ENCODE measurements around the gene ST3GAL5. TPM values are rescaled to one million over a fixed set of nuclear protein-coding genes. Genes with fewer than 3 reads are reported as not detected.

The ST3GAL5 gene
- total RNA-seq, 2 experiments from 2014 or later = 21.1 to 21.5 TPM

GRCh38 chr2:85901155-85901554, 12.4 kb upstream of the ST3GAL5 start:
- no peak for TF ChIP-seq CTCF (IDR thresholded peaks at IDR 0.05)
- ATAC-seq (no peak), DNase-seq (no peak)
- intact Hi-C loops (cut with micrococcal nuclease) = no loop called here
- ChIA-PET POLR2A (interaction anchor here (1.3 to 1.5 kb wide), 2 partner anchors 12 to 18 kb away, joined by 3 read pairs; no protein-coding TSS in a partner anchor), CTCF (interaction anchor here (0.7 to 3.2 kb wide), 4 partner anchors 13 to 102 kb away, joined by 3 to 19 read pairs (median 4); partner anchors contain the start of gene ST3GAL5)
- H3K27me3 Mint-ChIP-seq = no peaks in the 10 kb centered on the region
- H3K27ac Mint-ChIP-seq = no peak overlapping the region
- peaks cover 5% of the 10 kb centered on the region for H3K9me3 Mint-ChIP-seq
- H3K4me3 Mint-ChIP-seq = no peak overlapping the region
- H3K4me1 Mint-ChIP-seq (ENCODE audit: low read depth) = peaks cover 27% of the 10 kb centered on the region
- H3K36me3 Mint-ChIP-seq (ENCODE audit: low read depth) = peaks cover 1% of the 10 kb centered on the region

- Mint-ChIP-seq H3K27me3 (no peaks in the 10 kb centered on the region), H3K4me1 (ENCODE audit: low read depth) (peaks cover 27% of the 10 kb centered on the region), H3K9me3 (peaks cover 5% of the 10 kb centered on the region), H3K36me3 (ENCODE audit: low read depth) (peaks cover 1% of the 10 kb centered on the region), H3K27ac (no peak overlapping the region), H3K4me3 (no peak overlapping the region)
- CTCF ChIA-PET = interaction anchor here (0.7 to 3.2 kb wide), 6 partner anchors 12 to 180 kb away, joined by 3 to 19 read pairs (median 4); partner anchors contain the start of gene ST3GAL5
- POLR2A ChIA-PET = interaction anchor here (1.3 kb wide), 1 partner anchor 19 kb away, joined by 3 read pairs; no protein-coding TSS in a partner anchor
- intact Hi-C loops (cut with micrococcal nuclease) = no loop called here
- no peak for ATAC-seq
- DNase-seq = no peak
- TF ChIP-seq CTCF (IDR thresholded peaks at IDR 0.05) = no peak
Observed at GRCh38 chr2:85900366-85900765, 11.6 kb upstream of the ST3GAL5 start.

GRCh38 chr2:85899849-85900248, 11.1 kb upstream of the ST3GAL5 start:
- POLR2A ChIA-PET = interaction anchor here (0.9 to 1.3 kb wide), 2 partner anchors 9 to 19 kb away, joined by 3 read pairs; no protein-coding TSS in a partner anchor
- H3K27ac Mint-ChIP-seq = peak overlapping the region; percentile 29
- peaks cover 1% of the 10 kb centered on the region for H3K36me3 Mint-ChIP-seq (ENCODE audit: low read depth)
- no peak overlapping the region for H3K4me3 Mint-ChIP-seq
- H3K27me3 Mint-ChIP-seq = no peaks in the 10 kb centered on the region
- TF ChIP-seq CTCF (IDR thresholded peaks at IDR 0.05) = no peak
- H3K9me3 Mint-ChIP-seq = peaks cover 9% of the 10 kb centered on the region
- DNase-seq (no peak), ATAC-seq (no peak)
- intact Hi-C loops (cut with micrococcal nuclease) = no loop called here
- CTCF ChIA-PET = interaction anchor here (0.7 to 3.2 kb wide), 6 partner anchors 10 to 180 kb away, joined by 3 to 19 read pairs (median 4); partner anchors contain the start of gene ST3GAL5
- H3K4me1 Mint-ChIP-seq (ENCODE audit: low read depth) = peaks cover 27% of the 10 kb centered on the region

GRCh38 chr2:85899284-85899683, 10.5 kb upstream of the ST3GAL5 start:
- Mint-ChIP-seq H3K9me3 (peaks cover 10% of the 10 kb centered on the region), H3K27ac (no peak overlapping the region)
- POLR2A ChIA-PET = interaction anchor here (0.9 to 1.0 kb wide), 2 partner anchors 9 to 138 kb away, joined by 3 read pairs; no protein-coding TSS in a partner anchor

More at GRCh38 chr2:85899284-85899683, 10.5 kb upstream of the ST3GAL5 start:
- DNase-seq = no peak
- TF ChIP-seq CTCF (IDR thresholded peaks at IDR 0.05) = no peak
- intact Hi-C loops (cut with micrococcal nuclease) = no loop called here
- Mint-ChIP-seq H3K4me3 (no peak overlapping the region), H3K27me3 (no peaks in the 10 kb centered on the region), H3K36me3 (ENCODE audit: low read depth) (peaks cover 1% of the 10 kb centered on the region), H3K4me1 (ENCODE audit: low read depth) (peaks cover 27% of the 10 kb centered on the region)
- ATAC-seq = peak; percentile 34
- CTCF ChIA-PET = interaction anchor here (1.2 to 3.2 kb wide), 4 partner anchors 11 to 181 kb away, joined by 3 to 19 read pairs (median 6); partner anchors contain the start of gene ST3GAL5
